ENCODE measurements around the gene GPSM1. TPM values are rescaled to one million over a fixed set of nuclear protein-coding genes. Genes with fewer than 3 reads are reported as not detected.

GPSM1 gene
- total and polyA plus RNA-seq, 9 donors: 22.8 to 36.0 (median 27.1) TPM

DNA sequence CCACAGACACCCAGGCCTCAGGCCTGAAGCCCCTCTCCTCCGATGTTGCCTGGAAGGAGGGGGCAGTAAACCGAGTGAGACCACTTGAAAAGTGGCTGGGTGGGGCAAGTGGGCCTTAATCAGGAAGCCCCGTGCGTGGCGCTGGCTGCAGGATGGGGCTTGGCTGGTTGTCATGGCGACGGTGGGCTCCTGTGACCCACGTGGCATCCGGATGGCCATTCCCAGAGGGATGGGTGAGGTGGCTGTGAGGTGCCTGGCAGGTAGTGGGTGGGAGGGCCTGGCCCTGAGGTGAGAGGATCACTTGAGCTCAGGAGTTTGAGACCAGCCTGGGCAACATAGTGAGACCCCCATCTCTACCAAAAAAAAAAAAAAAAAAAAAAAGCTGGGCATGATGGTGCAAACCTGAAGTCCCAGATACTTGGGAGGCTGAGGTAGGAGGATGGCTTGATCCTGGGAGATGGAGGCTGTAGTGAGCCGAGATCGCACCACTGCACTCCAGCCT is 5.2 kb downstream of the GPSM1 start:
- peaks cover 34% of the 10 kb centered on the region for H3K4me1 ChIP-seq (ENCODE audit: control insufficient read depth, insufficient read depth, low read length)
- no peak overlapping the region for H3K4me3 ChIP-seq (ENCODE audit: low read length)
- H3K27me3 ChIP-seq (ENCODE audit: control insufficient read depth, insufficient read depth, low read length): no peaks in the 10 kb centered on the region
- H3K27ac ChIP-seq (ENCODE audit: low read length): no peak overlapping the region
- no peak for DNase-seq
- WGBS (ENCODE audit: insufficient coverage): 85% methylated on average over 9 of the region's 11 CpGs
- H3K9me3 ChIP-seq (replicated peaks; ENCODE audit: control insufficient read depth, low read depth, low read length): no peaks in the 10 kb centered on the region
- H3K36me3 ChIP-seq (ENCODE audit: control insufficient read depth, insufficient read depth, low read length): peaks cover 51% of the 10 kb centered on the region

DNA sequence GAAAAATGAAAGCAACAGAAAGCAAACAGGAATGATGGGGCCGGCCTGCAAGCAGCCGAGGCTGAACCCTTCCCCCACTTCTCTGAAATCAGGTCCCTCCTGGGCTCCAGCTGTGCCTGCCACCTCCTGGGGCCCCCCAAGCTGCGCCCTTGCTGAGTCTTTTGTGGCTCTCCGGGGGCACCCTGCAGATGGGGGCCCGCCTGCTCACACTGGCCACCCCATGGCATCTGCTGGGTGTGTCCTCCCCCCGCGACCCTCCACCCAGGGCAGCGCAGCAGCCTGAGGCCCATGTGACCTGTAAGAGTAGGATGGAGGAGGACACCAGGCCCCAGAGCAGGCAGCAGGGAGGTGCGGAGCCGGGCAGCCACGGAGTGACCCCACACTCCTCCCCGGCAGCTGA is 5.7 kb downstream of the GPSM1 start:
- no peaks in the 10 kb centered on the region for H3K9me3 ChIP-seq (replicated peaks; ENCODE audit: control insufficient read depth, low read depth, low read length)
- peaks cover 56% of the 10 kb centered on the region for H3K36me3 ChIP-seq (ENCODE audit: control insufficient read depth, insufficient read depth, low read length)
- H3K27ac ChIP-seq (ENCODE audit: low read length): no peak overlapping the region
- no peak overlapping the region for H3K4me3 ChIP-seq (ENCODE audit: low read length)
- H3K27me3 ChIP-seq (ENCODE audit: control insufficient read depth, insufficient read depth, low read length): no peaks in the 10 kb centered on the region
- DNase-seq: no peak
- 94% methylated on average over 9 of the region's 12 CpGs for WGBS (ENCODE audit: insufficient coverage)
- peaks cover 32% of the 10 kb centered on the region for H3K4me1 ChIP-seq (ENCODE audit: control insufficient read depth, insufficient read depth, low read length)

- Histone ChIP-seq H3K4me1 (ENCODE audit: control insufficient read depth, insufficient read depth, low read length) (peaks cover 28% of the 10 kb centered on the region), H3K27ac (ENCODE audit: low read length) (no peak overlapping the region), H3K27me3 (ENCODE audit: control insufficient read depth, insufficient read depth, low read length) (no peaks in the 10 kb centered on the region), H3K36me3 (ENCODE audit: control insufficient read depth, insufficient read depth, low read length) (peaks cover 61% of the 10 kb centered on the region), H3K9me3 (replicated peaks; ENCODE audit: control insufficient read depth, low read depth, low read length) (no peaks in the 10 kb centered on the region), H3K4me3 (ENCODE audit: low read length) (no peak overlapping the region)
- no peak for DNase-seq
- 88% methylated on average over 13 of the region's 17 CpGs for WGBS (ENCODE audit: insufficient coverage)
These were observed 6.1 kb downstream of the GPSM1 start for GRCh38 chr9:136333486-136333885.

GRCh38 chr9:136334541-136334940 is 7.2 kb downstream of the GPSM1 start:
- peaks cover 70% of the 10 kb centered on the region for H3K36me3 ChIP-seq (ENCODE audit: control insufficient read depth, insufficient read depth, low read length)

DNA sequence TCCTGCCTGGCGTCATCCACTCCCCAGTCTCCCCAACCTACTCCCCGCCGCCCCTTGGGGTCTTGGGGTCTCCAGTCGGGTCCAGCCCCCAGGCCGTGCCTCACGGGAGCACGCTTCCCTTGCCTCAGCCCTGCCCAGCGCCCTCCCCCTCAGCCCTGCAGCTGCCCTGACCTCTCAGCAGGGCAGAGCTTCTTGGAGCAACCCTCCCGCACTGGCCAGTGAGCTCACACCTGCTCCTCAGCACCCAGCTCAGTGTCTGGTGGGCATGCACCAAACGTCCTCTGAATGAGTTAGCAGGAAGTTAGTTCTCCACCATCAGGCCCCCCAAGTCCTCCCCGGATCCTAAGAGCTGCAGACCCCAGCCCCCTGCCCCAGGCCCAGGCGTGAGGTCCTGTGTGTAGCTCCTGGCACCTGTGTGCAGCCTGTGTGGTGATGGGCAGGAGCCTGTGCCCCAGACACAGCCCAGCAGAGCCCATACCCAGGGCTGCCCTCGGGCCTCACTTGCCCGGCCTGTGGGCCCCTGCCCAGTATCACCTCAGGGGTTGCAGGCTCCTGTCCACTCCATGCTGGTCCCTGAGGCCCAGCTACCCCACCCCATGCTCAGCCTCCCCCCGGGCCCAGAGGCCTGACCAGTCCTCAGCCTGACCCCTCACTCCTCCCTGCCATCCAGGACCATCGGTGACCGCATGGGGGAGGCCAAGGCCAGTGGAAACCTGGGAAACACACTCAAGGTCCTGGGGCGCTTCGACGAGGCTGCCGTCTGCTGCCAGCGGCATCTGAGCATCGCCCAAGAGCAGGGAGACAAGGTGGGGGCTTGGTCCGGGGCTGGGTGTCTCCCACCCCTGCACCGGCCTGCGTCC is 8.2 kb downstream of the GPSM1 start:
- 83% methylated on average over 23 of the region's 26 CpGs for WGBS (ENCODE audit: insufficient coverage)
- H3K27me3 ChIP-seq (ENCODE audit: control insufficient read depth, insufficient read depth, low read length): no peaks in the 10 kb centered on the region
- no peak overlapping the region for H3K27ac ChIP-seq (ENCODE audit: low read length)
- H3K4me3 ChIP-seq (ENCODE audit: low read length): no peak overlapping the region
- no peak for DNase-seq
- peaks cover 8% of the 10 kb centered on the region for H3K4me1 ChIP-seq (ENCODE audit: control insufficient read depth, insufficient read depth, low read length)
- no peaks in the 10 kb centered on the region for H3K9me3 ChIP-seq (replicated peaks; ENCODE audit: control insufficient read depth, low read depth, low read length)
- peaks cover 78% of the 10 kb centered on the region for H3K36me3 ChIP-seq (ENCODE audit: control insufficient read depth, insufficient read depth, low read length)

More at GRCh38 chr9:136334541-136334940, 7.2 kb downstream of the GPSM1 start:
- H3K4me3 ChIP-seq (ENCODE audit: low read length): no peak overlapping the region
- no peaks in the 10 kb centered on the region for H3K27me3 ChIP-seq (ENCODE audit: control insufficient read depth, insufficient read depth, low read length)
- H3K4me1 ChIP-seq (ENCODE audit: control insufficient read depth, insufficient read depth, low read length): peaks cover 17% of the 10 kb centered on the region
- H3K27ac ChIP-seq (ENCODE audit: low read length): no peak overlapping the region
- DNase-seq: no peak
- no peaks in the 10 kb centered on the region for H3K9me3 ChIP-seq (replicated peaks; ENCODE audit: control insufficient read depth, low read depth, low read length)
- WGBS (ENCODE audit: insufficient coverage): 90% methylated on average over 19 of the region's 21 CpGs

DNA sequence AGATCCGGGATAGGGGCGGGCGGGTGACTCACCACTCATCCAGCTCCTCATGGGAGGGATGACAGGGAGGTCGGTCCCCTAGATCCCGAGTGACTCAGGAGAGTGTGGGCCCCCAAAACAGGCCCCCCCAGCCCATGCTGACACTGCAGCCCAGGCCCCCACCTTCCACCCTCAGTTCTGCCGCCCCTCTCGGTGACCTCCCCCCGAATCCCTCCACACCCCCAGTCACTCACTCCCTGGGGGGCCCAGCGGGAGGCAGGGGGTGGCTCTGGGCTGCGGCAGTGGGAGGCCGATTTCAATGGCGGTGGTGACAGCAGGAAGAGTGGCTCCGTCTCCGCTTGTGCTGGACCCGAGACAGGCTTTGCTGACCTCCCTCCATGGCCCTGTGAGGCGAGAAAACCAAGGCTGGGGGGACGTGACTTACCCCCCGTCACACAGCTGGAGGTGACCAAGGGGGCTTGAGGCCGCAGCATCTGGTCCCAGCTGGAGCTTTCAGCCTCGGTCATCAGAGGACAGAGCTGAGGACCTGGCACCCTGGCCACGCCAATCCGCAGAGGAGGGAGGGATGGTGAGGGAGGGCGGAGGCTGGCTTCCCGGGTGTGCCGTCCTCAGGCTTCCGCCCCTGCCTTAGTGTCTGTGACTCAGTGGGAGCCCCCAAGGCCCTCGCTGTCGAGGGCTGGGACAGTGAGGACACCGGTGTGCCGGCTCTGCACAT is 9.0 kb downstream of the GPSM1 start:
- no peaks in the 10 kb centered on the region for H3K27me3 ChIP-seq (ENCODE audit: control insufficient read depth, insufficient read depth, low read length)
- WGBS (ENCODE audit: insufficient coverage): 79% methylated on average over 22 of the region's 30 CpGs
- no peak overlapping the region for H3K4me3 ChIP-seq (ENCODE audit: low read length)
- no peak overlapping the region for H3K27ac ChIP-seq (ENCODE audit: low read length)
- H3K4me1 ChIP-seq (ENCODE audit: control insufficient read depth, insufficient read depth, low read length): peaks cover 6% of the 10 kb centered on the region
- no peak for DNase-seq
- H3K36me3 ChIP-seq (ENCODE audit: control insufficient read depth, insufficient read depth, low read length): peaks cover 80% of the 10 kb centered on the region
- no peaks in the 10 kb centered on the region for H3K9me3 ChIP-seq (replicated peaks; ENCODE audit: control insufficient read depth, low read depth, low read length)

DNA sequence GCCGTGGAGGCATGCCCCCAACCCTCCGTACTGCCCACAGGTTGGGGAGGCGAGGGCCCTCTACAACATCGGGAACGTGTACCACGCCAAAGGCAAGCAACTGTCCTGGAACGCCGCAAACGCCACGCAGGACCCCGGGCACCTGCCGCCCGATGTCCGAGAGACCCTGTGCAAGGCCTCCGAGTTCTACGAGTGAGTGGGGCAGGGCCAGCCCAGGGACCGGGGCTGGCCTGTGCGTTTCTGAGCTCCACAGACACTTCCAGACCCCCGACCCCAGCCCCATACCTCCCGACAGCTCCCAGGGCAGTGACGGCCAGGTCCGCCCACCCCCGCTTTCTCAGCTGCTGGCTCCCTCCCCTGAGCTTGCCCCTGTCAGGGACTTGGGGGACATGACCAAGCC is 9.5 kb downstream of the GPSM1 start:
- Histone ChIP-seq H3K9me3 (replicated peaks; ENCODE audit: control insufficient read depth, low read depth, low read length) (no peaks in the 10 kb centered on the region), H3K4me3 (ENCODE audit: low read length) (no peak overlapping the region), H3K4me1 (ENCODE audit: control insufficient read depth, insufficient read depth, low read length) (peaks cover 7% of the 10 kb centered on the region), H3K36me3 (ENCODE audit: control insufficient read depth, insufficient read depth, low read length) (peaks cover 84% of the 10 kb centered on the region), H3K27ac (ENCODE audit: low read length) (no peak overlapping the region), H3K27me3 (ENCODE audit: control insufficient read depth, insufficient read depth, low read length) (no peaks in the 10 kb centered on the region)
- no peak for DNase-seq
- WGBS (ENCODE audit: insufficient coverage): 90% methylated on average over 23 of the region's 23 CpGs

GRCh38 chr9:136337416-136338395 is 10.4 kb downstream of the GPSM1 start:
- H3K9me3 ChIP-seq (replicated peaks; ENCODE audit: control insufficient read depth, low read depth, low read length): no peaks in the 10 kb centered on the region

DNA sequence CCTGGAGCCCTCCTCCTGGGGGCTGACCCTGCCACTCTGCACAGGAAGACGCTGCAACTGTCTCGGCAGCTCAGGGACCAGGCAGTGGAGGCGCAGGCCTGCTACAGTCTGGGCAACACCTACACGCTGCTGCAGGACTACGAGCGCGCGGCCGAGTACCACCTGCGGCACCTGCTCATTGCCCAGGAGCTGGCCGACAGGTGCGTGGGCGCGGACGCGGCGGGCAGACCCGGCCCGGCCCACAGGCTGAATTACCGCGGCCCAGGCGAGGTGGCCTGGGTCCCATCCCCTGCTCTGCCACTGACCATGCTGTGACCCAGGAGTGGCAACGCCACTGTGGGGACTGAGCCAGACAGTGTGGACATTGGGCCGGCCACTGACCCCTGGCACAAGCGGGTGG is 11.2 kb downstream of the GPSM1 start:
- Histone ChIP-seq H3K27ac (ENCODE audit: low read length) (no peak overlapping the region), H3K4me3 (ENCODE audit: low read length) (no peak overlapping the region), H3K27me3 (ENCODE audit: control insufficient read depth, insufficient read depth, low read length) (no peaks in the 10 kb centered on the region), H3K9me3 (replicated peaks; ENCODE audit: control insufficient read depth, low read depth, low read length) (no peaks in the 10 kb centered on the region), H3K36me3 (ENCODE audit: control insufficient read depth, insufficient read depth, low read length) (peaks cover 79% of the 10 kb centered on the region), H3K4me1 (ENCODE audit: control insufficient read depth, insufficient read depth, low read length) (peaks cover 21% of the 10 kb centered on the region)
- 93% methylated on average over 23 of the region's 25 CpGs for whole genome bisulfite sequencing (ENCODE audit: insufficient coverage)
- DNase-seq: no peak

More at GRCh38 chr9:136337416-136338395, 10.4 kb downstream of the GPSM1 start:
- Histone ChIP-seq H3K4me1 (ENCODE audit: control insufficient read depth, insufficient read depth, low read length) (peaks cover 15% of the 10 kb centered on the region), H3K27ac (ENCODE audit: low read length) (no peak overlapping the region), H3K4me3 (ENCODE audit: low read length) (no peak overlapping the region), H3K36me3 (ENCODE audit: control insufficient read depth, insufficient read depth, low read length) (peaks cover 79% of the 10 kb centered on the region), H3K27me3 (ENCODE audit: control insufficient read depth, insufficient read depth, low read length) (no peaks in the 10 kb centered on the region)
- no peak for DNase-seq
- 81% methylated on average over 31 of the region's 43 CpGs for WGBS (ENCODE audit: insufficient coverage)
